OCI-LY3 (cell line): ENCODE measurements around the gene POU2AF1.
"Not testable (repeated sequence)": the region's sequence is repeated elsewhere in the genome, so short reads cannot be mapped to it uniquely, and the experiment has no call there.

Experiments
- CTCF ChIP-seq: fragments of 200-600, 300-600 bp; sonication (generic); IDR thresholded peaks from 2 replicates; pipeline ENCODE4 v1.5.1; 2014; ENCODE audit warnings: antibody characterized with exemption, low read length, low read depth
- EZH2phosphoT487 ChIP-seq: fragments of 200-600 bp; shearing (Covaris generic); IDR thresholded peaks from 2 replicates; pipeline ENCODE4 v1.6.1; 2018; ENCODE audit warnings: antibody characterized with exemption, mixed run types, low read depth

- TF ChIP-seq CTCF, EZH2phosphoT487: not testable (repeated sequence)
Observed at GRCh38 chr11:111394147-111394546, 15.1 kb upstream of the POU2AF1 start.
